Glutamatergic neuron (in vitro differentiated cells): ENCODE data around the gene SCN8A. TPM values are rescaled to one million over a fixed set of nuclear protein-coding genes. Genes with fewer than 3 reads are reported as not detected.

ENCODE experiments used
- DNase-seq: peaks from one replicate; pipeline ENCODE4 v3.0.0; 2022
- H3K27ac Mint-ChIP-seq: one replicate; pipeline ENCODE4 v1.8.0; 2020; ENCODE audit warnings: mild to moderate bottlenecking, mixed read lengths, inconsistent platforms; ENCODE audit not compliant: unreplicated experiment
- H3K27me3 Mint-ChIP-seq: one replicate; pipeline ENCODE4 v1.8.0; 2020; ENCODE audit warnings: mild to moderate bottlenecking, moderate library complexity, mixed read lengths, inconsistent platforms; ENCODE audit not compliant: unreplicated experiment
- H3K36me3 Mint-ChIP-seq: one replicate; pipeline ENCODE4 v1.8.0; 2020; ENCODE audit warnings: mild to moderate bottlenecking, mixed read lengths, inconsistent platforms; ENCODE audit not compliant: unreplicated experiment
- H3K4me1 Mint-ChIP-seq: one replicate; pipeline ENCODE4 v1.8.0; 2020; ENCODE audit warnings: mild to moderate bottlenecking, low read depth, mixed read lengths, inconsistent platforms; ENCODE audit not compliant: unreplicated experiment
- H3K4me3 Mint-ChIP-seq: one replicate; pipeline ENCODE4 v1.8.0; 2020; ENCODE audit warnings: mild to moderate bottlenecking, mixed read lengths, inconsistent platforms; ENCODE audit not compliant: unreplicated experiment
- H3K9me3 Mint-ChIP-seq: one replicate; pipeline ENCODE4 v1.8.0; 2020; ENCODE audit warnings: mild to moderate bottlenecking, moderate library complexity, mixed read lengths, inconsistent platforms; ENCODE audit not compliant: unreplicated experiment
- total RNA-seq: library from RNA; stranded (reverse); fragmentation: NEBNext Ultra II Directional; extraction: Animal tissue kit (Norgen Biotek cat#: 25700); gene quantifications from one replicate; pipeline ENCODE4 v1.2.1, GENCODE V29; 2021; ENCODE audit not compliant: unreplicated experiment
- TF ChIP-seq, protein P1 (sequence below): fragments of 200-600 bp; sonication (generic); IDR thresholded peaks from one replicate; pipeline ENCODE4 v1.5.0; 2021; ENCODE audit not compliant: partially characterized antibody, unreplicated experiment

The SCN8A gene
- total RNA-seq, 1 donor from 2014 or later: 47.6 TPM

DNA sequence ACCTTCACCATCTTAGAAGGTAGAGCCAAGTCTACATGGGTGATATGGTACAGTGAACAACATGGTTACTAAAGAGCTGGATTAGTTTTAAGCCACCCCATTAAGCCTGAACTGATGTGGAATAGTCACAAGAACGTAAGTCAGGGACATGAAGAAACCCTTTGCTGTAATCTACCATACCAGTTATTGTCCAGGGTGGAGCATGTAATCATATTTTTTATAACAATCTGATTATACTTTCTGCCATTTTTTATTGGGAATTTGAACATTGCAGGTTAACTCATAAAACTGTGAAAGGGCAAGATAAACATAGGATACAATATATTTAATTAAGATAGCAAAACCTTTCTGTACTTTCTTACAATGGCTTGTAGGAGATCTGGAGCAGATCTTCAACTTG, 153.9 kb downstream of the SCN8A start:
- no peaks in the 10 kb centered on the region for H3K9me3 Mint-ChIP-seq
- H3K27me3 Mint-ChIP-seq: no peaks in the 10 kb centered on the region
- no peaks in the 10 kb centered on the region for H3K4me1 Mint-ChIP-seq
- no peak overlapping the region for H3K27ac Mint-ChIP-seq
- no peak overlapping the region for H3K4me3 Mint-ChIP-seq
- DNase-seq: no peak
- peaks cover 12% of the 10 kb centered on the region for H3K36me3 Mint-ChIP-seq
- TF ChIP-seq, protein P1, sequence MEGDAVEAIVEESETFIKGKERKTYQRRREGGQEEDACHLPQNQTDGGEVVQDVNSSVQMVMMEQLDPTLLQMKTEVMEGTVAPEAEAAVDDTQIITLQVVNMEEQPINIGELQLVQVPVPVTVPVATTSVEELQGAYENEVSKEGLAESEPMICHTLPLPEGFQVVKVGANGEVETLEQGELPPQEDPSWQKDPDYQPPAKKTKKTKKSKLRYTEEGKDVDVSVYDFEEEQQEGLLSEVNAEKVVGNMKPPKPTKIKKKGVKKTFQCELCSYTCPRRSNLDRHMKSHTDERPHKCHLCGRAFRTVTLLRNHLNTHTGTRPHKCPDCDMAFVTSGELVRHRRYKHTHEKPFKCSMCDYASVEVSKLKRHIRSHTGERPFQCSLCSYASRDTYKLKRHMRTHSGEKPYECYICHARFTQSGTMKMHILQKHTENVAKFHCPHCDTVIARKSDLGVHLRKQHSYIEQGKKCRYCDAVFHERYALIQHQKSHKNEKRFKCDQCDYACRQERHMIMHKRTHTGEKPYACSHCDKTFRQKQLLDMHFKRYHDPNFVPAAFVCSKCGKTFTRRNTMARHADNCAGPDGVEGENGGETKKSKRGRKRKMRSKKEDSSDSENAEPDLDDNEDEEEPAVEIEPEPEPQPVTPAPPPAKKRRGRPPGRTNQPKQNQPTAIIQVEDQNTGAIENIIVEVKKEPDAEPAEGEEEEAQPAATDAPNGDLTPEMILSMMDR: no peak

DNA sequence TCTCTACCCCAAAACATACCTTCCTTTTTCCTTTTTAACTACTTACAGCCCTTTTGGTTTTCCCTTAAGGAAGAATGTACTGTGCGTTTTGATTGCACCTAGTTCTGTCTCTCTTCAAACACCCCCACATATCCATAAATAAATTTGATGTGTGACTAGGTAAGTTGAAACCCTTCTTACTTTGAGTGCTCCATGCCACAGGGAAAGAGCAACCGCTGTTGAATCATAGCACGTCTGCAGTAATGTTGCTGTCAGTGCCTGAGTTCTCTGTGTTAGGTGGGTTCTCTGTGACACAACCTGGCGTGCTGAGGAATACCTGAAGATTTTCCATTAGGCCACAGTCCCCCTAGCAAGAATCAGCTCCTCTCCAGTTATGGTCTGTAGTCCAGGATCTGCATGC, 155.4 kb downstream of the SCN8A start:
- H3K4me1 Mint-ChIP-seq: no peaks in the 10 kb centered on the region
- H3K27ac Mint-ChIP-seq: no peak overlapping the region
- H3K27me3 Mint-ChIP-seq: peaks cover 2% of the 10 kb centered on the region
- TF ChIP-seq, protein P1: no peak
- no peak overlapping the region for H3K4me3 Mint-ChIP-seq
- H3K9me3 Mint-ChIP-seq: no peaks in the 10 kb centered on the region
- H3K36me3 Mint-ChIP-seq: peaks cover under 1% of the 10 kb centered on the region
- no peak for DNase-seq

DNA sequence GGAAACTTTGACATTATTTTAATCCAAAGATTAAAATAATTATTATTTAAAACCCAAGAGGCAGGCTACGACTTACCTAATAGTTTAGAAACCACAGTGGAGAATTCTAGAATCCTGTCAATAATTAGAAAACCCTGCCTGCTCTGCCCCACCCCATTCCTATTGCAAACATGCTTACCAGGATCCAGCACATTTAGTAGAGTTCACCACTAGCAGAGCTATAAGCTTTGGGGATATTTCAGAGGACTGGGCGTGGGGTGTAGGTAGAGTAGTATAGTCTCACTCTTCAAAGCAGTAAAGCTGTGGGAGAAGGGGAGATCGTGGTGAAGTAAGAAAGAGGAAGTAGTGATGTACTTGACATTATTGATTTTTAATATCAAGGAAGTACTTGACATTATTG, 157.2 kb downstream of the SCN8A start:
- Mint-ChIP-seq H3K36me3 (no peaks in the 10 kb centered on the region), H3K4me3 (no peak overlapping the region), H3K27ac (no peak overlapping the region), H3K4me1 (no peaks in the 10 kb centered on the region), H3K9me3 (no peaks in the 10 kb centered on the region), H3K27me3 (peaks cover 2% of the 10 kb centered on the region)
- TF ChIP-seq, protein P1: no peak
- DNase-seq: no peak

DNA sequence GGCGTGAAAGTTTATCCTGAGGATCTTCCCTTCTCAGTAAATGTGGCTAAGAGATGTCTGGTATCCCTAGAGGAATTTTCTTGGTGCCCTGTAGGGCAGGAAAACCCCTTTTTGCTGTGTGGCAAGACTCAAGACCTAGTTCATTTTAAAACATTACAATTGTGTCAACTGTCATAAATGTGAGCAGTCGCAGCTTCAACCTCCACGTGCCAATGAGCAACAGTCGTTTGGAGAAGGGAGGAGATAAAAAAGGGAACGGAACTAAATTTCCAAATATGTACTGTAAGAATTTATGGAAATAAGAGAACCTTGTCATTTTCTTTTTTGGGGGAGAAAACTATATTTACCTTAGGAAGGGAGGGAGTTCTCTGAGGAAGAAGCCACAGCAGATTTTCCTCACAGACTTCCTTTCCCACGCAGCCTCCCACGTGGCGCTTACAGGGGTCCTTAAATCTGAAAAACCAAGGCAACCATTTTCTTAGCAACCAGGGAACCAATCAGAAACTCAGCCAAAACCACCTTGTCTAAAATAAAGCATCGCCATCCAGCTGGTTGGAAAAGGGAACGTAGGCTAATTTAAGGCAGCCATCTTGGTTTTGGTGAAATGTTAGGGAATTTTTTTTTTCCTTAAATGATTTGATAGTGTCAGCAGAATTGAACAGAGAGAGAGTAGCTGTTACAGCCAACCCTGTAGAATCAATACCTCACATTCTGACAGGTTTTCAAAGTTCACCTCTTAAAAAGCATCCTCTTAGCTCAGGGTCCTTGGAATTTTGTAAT, 158.4 kb downstream of the SCN8A start:
- no peak for DNase-seq
- H3K9me3 Mint-ChIP-seq: no peaks in the 10 kb centered on the region
- no peak overlapping the region for H3K27ac Mint-ChIP-seq
- no peaks in the 10 kb centered on the region for H3K4me1 Mint-ChIP-seq
- H3K36me3 Mint-ChIP-seq: no peaks in the 10 kb centered on the region
- no peak overlapping the region for H3K4me3 Mint-ChIP-seq
- TF ChIP-seq, protein P1: no peak
- H3K27me3 Mint-ChIP-seq: peaks cover 2% of the 10 kb centered on the region

DNA sequence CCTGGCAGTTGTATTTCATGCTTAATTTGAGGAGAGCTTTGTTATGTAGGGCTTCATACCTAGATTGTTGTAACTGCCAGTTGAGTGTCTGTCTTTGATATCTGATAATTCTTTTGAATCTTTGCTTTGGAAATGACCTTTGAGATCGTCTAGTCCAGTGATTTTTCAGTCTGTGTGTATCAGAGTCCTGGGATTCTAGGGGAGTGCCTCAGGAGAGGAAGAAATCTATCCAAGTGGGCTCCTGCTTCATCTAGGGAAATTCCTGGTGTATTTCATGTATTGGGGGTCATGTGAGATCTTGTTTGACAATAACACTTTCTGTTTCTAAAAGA, 158.9 kb downstream of the SCN8A start:
- TF ChIP-seq, protein P1: no peak
- Mint-ChIP-seq H3K9me3 (no peaks in the 10 kb centered on the region), H3K4me3 (no peak overlapping the region), H3K27me3 (peaks cover 2% of the 10 kb centered on the region), H3K27ac (no peak overlapping the region), H3K4me1 (no peaks in the 10 kb centered on the region), H3K36me3 (no peaks in the 10 kb centered on the region)
- no peak for DNase-seq
